PFSK-1 (cell line): ENCODE results near the gene ASB16.

Source experiments
- FOXP2 ChIP-seq: optimal IDR thresholded peaks from 2 replicates; pipeline ENCODE3; 2011; ENCODE audit warnings: borderline replicate concordance, control low read depth, inconsistent platforms; ENCODE audit not compliant: insufficient read depth; ENCODE audit errors: extremely low read length, extremely low read depth
- POLR2AphosphoS5 ChIP-seq: IDR thresholded peaks from 2 replicates; pipeline ENCODE4 v1.6.1; 2012; ENCODE audit warnings: low read depth, mild to moderate bottlenecking, control low read depth, low read length, moderate library complexity
- REST ChIP-seq, 2 experiments: IDR thresholded peaks; 2 replicates each; pipeline versions ENCODE4 v1.6.1 to v1.8.0; 2011 to 2012; ENCODE audit warnings: low read depth in 2 of 2, low read length in 2 of 2, control low read depth in 1 of 2, inconsistent platforms in 1 of 2, mild to moderate bottlenecking in 1 of 2, moderate library complexity in 1 of 2; ENCODE audit not compliant: insufficient read depth in 1 of 2
- SIN3A ChIP-seq: IDR thresholded peaks from 2 replicates; pipeline ENCODE4 v1.6.1; 2012; ENCODE audit warnings: mild to moderate bottlenecking, low read length, moderate library complexity, borderline replicate concordance; ENCODE audit not compliant: insufficient read depth
- TAF1 ChIP-seq: IDR thresholded peaks from 2 replicates; pipeline ENCODE4 v1.6.1; 2012; ENCODE audit warnings: low read length, control low read depth, borderline replicate concordance; ENCODE audit not compliant: insufficient read depth

- TF ChIP-seq POLR2AphosphoS5 (no peak), TAF1 (no peak), SIN3A (no peak), REST (IDR thresholded peaks at IDR 0.05; ENCODE audit: insufficient read depth in 1 of 2, low read depth in 2 of 2, low read length in 2 of 2) (no peak), FOXP2 (no peak)
Observed at GRCh38 chr17:44132275-44132821, 38.2 kb upstream of the ASB16 start.
